Vagina (tissue), 2 donors: ENCODE results near the gene SHISA9. TPM values are rescaled to one million over a fixed set of nuclear protein-coding genes. Genes with fewer than 3 reads are reported as not detected.

Experiments used
- DNase-seq, 2 donors: peaks; one replicate each; pipeline ENCODE4 v3.0.0-alpha.2; 2017; ENCODE audit errors: extremely low spot score in 2 of 2
- H3K27ac ChIP-seq: fragments of 200-600 bp; sonication (generic); one replicate; pipeline ENCODE4 v1.5.1; 2019
- H3K27me3 ChIP-seq: fragments of 200-600 bp; sonication (generic); one replicate; pipeline ENCODE4 v1.5.1; 2019
- H3K36me3 ChIP-seq, 2 donors: fragments of 200-600 bp; sonication (generic); one replicate each; pipeline ENCODE4 v1.5.1; 2017 to 2019
- H3K4me1 ChIP-seq: fragments of 200-600 bp; sonication (generic); one replicate; pipeline ENCODE4 v1.5.1; 2019
- H3K4me3 ChIP-seq, 2 donors: fragments of 200-600 bp; sonication (generic); 1 replicate in 1 of 2; 2 replicates in 1 of 2; pipeline ENCODE4 v1.5.1; 2016 to 2019
- H3K9me3 ChIP-seq: fragments of 200-600 bp; sonication (generic); one replicate; pipeline ENCODE4 v1.5.1; 2019
- POLR2A ChIP-seq, 2 donors: fragments of 450-650 bp; IDR thresholded peaks; one replicate each; pipeline ENCODE4 v1.6.1; 2017; ENCODE audit warnings: antibody characterized with exemption in 2 of 2, mild to moderate bottlenecking in 2 of 2, moderate library complexity in 2 of 2
- POLR2AphosphoS5 ChIP-seq, 2 donors: sonication (generic); formaldehyde crosslinking; IDR thresholded peaks; one replicate each; pipeline ENCODE4 v1.9.0; 2017; ENCODE audit warnings: antibody characterized with exemption in 2 of 2, mild to moderate bottlenecking in 2 of 2, low read depth in 1 of 2; ENCODE audit not compliant: insufficient read depth in 1 of 2
- intact Hi-C: fragments of 100-400 bp; cut with DNase I; formaldehyde crosslinking; loops from one replicate; pipeline ENCODE4 v1.15.1; 2023
- total RNA-seq: library from RNA; depleted of rRNA; stranded (reverse); fragments of >200 nt; gene quantifications from one replicate; pipeline ENCODE4 v1.2.3, GENCODE V29; 2016
- TF ChIP-seq, protein P1 (sequence below), 3 experiments: fragments of 450-650 bp in 2 of 3; fragments of 200-600 bp in 1 of 3; sonication (generic) in 1 of 3; IDR thresholded peaks; one replicate each; pipeline ENCODE4 v1.5.1; 2017 to 2019; ENCODE audit warnings: antibody characterized with exemption in 3 of 3, mild to moderate bottlenecking in 2 of 3, moderate library complexity in 2 of 3

SHISA9 gene
- total RNA-seq, 1 donor from 2014 or later = 0.49 TPM

DNA sequence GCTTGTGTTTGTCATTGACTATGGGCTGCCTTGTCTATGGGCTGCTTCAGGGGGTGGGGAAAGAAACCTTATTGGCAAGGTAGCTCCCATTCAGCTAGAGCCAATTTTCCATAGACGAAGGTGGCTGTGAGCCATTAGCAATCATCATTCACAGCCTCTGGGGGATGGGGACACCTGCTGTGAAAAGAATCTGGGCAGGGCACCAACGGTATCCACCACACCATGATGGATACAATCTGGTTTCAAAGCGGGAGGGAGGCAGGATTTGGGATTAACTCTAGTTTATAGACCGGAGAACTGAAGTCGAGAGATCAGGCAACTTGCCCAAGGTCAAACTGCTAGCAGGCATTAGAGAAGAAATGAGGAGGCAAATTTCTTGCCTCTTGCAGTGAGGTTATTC is 182.3 kb downstream of the SHISA9 start:
- no peaks in the 10 kb centered on the region for H3K36me3 ChIP-seq
- no peaks in the 10 kb centered on the region for H3K9me3 ChIP-seq
- no peaks in the 10 kb centered on the region for H3K27me3 ChIP-seq
- TF ChIP-seq, protein P1, sequence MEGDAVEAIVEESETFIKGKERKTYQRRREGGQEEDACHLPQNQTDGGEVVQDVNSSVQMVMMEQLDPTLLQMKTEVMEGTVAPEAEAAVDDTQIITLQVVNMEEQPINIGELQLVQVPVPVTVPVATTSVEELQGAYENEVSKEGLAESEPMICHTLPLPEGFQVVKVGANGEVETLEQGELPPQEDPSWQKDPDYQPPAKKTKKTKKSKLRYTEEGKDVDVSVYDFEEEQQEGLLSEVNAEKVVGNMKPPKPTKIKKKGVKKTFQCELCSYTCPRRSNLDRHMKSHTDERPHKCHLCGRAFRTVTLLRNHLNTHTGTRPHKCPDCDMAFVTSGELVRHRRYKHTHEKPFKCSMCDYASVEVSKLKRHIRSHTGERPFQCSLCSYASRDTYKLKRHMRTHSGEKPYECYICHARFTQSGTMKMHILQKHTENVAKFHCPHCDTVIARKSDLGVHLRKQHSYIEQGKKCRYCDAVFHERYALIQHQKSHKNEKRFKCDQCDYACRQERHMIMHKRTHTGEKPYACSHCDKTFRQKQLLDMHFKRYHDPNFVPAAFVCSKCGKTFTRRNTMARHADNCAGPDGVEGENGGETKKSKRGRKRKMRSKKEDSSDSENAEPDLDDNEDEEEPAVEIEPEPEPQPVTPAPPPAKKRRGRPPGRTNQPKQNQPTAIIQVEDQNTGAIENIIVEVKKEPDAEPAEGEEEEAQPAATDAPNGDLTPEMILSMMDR (IDR thresholded peaks at IDR 0.05) = no peak
- TF ChIP-seq POLR2A (IDR thresholded peaks at IDR 0.05) (no peak), POLR2AphosphoS5 (IDR thresholded peaks at IDR 0.05; ENCODE audit: insufficient read depth in 1 of 2, low read depth in 1 of 2) (no peak)
- H3K27ac ChIP-seq = no peak overlapping the region
- no peak for DNase-seq
- intact Hi-C loops = no loop called here
- H3K4me3 ChIP-seq = no peak overlapping the region
- no peaks in the 10 kb centered on the region for H3K4me1 ChIP-seq

DNA sequence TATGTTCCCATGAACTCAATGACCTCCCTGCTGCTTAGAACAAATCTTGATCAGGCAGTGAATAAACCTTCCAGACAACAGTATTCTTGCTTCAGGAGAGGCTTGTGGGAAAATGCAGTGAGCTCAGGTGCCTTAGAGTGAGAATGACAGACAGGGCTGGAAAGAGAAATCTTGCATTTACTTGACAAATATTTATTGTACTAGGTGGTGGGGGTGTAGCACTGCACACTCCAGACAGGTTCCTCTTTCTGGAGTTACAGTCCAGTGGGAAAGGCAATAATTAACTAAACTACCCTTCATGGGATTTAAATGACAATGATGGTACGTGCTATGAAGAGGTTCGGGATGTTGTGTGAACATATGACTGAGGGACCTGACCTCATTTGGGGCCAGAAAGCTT is 182.9 kb downstream of the SHISA9 start:
- intact Hi-C loops = no loop called here
- Histone ChIP-seq H3K36me3 (no peaks in the 10 kb centered on the region), H3K27me3 (no peaks in the 10 kb centered on the region), H3K4me3 (no peak overlapping the region), H3K9me3 (no peaks in the 10 kb centered on the region), H3K4me1 (no peaks in the 10 kb centered on the region), H3K27ac (no peak overlapping the region)
- TF ChIP-seq POLR2AphosphoS5 (IDR thresholded peaks at IDR 0.05; ENCODE audit: insufficient read depth in 1 of 2, low read depth in 1 of 2) (no peak), POLR2A (IDR thresholded peaks at IDR 0.05) (no peak)
- TF ChIP-seq, protein P1 (IDR thresholded peaks at IDR 0.05) = no peak
- no peak for DNase-seq

DNA sequence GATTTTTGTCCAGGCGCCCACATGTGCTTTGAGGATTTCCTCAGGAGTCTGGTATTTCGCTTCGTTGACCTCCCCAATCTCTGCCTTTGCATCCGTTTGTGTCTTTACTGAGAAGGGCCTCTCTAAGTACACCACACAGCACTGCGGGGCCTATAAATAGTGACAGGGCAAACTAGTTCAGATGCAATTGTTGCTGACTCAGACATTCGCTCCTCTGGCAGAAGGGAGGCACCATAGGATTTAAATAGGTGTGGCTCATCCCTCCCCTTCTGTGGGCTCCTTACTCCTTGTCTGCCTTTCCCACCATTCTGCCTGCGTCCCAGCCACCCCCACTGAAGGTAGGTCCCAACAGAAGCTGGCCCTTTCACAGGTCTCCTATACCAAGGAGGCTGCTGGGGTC is 192.3 kb downstream of the SHISA9 start:
- no peaks in the 10 kb centered on the region for H3K36me3 ChIP-seq
- no peak overlapping the region for H3K4me3 ChIP-seq
- no peaks in the 10 kb centered on the region for H3K27me3 ChIP-seq
- no peaks in the 10 kb centered on the region for H3K9me3 ChIP-seq
- no peaks in the 10 kb centered on the region for H3K4me1 ChIP-seq
- DNase-seq = no peak
- intact Hi-C loops = no loop called here
- TF ChIP-seq POLR2A (IDR thresholded peaks at IDR 0.05) (no peak), POLR2AphosphoS5 (IDR thresholded peaks at IDR 0.05; ENCODE audit: insufficient read depth in 1 of 2, low read depth in 1 of 2) (no peak)
- TF ChIP-seq, protein P1 (IDR thresholded peaks at IDR 0.05) = no peak
- no peak overlapping the region for H3K27ac ChIP-seq

DNA sequence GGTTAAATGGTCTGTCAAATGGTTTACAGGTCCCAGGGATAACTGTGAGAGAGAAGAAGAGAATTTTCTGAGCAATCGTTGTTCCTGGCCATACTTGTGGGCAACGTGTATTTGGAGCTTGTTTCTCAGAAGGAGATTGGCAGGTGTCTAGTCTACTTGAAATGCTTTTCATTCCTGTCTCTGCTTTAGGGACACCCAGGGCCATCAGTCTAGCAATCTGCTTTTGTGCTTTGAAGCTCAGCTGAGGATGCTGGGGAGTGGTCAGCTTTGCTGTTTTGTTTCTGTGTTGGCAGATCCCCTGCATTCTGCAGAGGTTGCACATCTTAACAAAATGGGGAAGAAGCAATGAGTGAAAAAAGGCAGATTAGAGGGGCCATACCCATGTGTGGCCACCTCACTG is 193.7 kb downstream of the SHISA9 start:
- Histone ChIP-seq H3K4me3 (no peak overlapping the region), H3K36me3 (no peaks in the 10 kb centered on the region), H3K9me3 (no peaks in the 10 kb centered on the region), H3K27me3 (no peaks in the 10 kb centered on the region), H3K27ac (no peak overlapping the region), H3K4me1 (no peaks in the 10 kb centered on the region)
- DNase-seq = no peak
- intact Hi-C loops = no loop called here
- TF ChIP-seq POLR2AphosphoS5 (IDR thresholded peaks at IDR 0.05; ENCODE audit: insufficient read depth in 1 of 2, low read depth in 1 of 2) (no peak), POLR2A (IDR thresholded peaks at IDR 0.05) (no peak)
- TF ChIP-seq, protein P1 (IDR thresholded peaks at IDR 0.05) = no peak

DNA sequence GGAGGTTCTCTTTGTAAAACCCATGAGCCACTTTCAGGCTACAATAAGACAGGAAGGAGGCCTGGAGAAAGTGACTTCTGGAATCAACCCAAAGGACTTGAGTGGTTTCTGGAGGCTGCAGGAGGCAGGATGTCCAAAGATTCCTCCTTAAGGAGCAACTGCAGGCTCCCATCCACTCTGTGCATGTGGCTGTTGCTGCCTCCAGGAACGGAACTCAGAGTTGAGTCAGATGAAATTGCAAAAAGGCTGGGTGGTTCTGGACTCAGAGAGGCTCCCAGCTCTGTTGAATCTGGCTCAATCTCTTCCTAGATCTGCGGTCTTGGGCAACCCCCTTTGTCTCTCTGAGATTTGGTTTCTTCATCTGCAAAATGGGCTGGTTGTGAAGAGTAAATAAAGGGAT is 197.1 kb downstream of the SHISA9 start:
- TF ChIP-seq, protein P1 (IDR thresholded peaks at IDR 0.05) = no peak
- TF ChIP-seq POLR2AphosphoS5 (IDR thresholded peaks at IDR 0.05; ENCODE audit: insufficient read depth in 1 of 2, low read depth in 1 of 2) (no peak), POLR2A (IDR thresholded peaks at IDR 0.05) (no peak)
- Histone ChIP-seq H3K9me3 (no peaks in the 10 kb centered on the region), H3K36me3 (no peaks in the 10 kb centered on the region), H3K27me3 (no peaks in the 10 kb centered on the region), H3K27ac (no peak overlapping the region), H3K4me1 (no peaks in the 10 kb centered on the region), H3K4me3 (no peak overlapping the region)
- intact Hi-C loops = no loop called here
- DNase-seq = no peak
